Erythroblast (primary cell): Measurements from ENCODE around the gene MAP3K20.
"Not testable (repeated sequence)": the region's sequence is repeated elsewhere in the genome, so short reads cannot be mapped to it uniquely, and the experiment has no call there.

ENCODE experiments used
- DNase-seq, 2 experiments: peaks; one replicate each; lab custom pipeline; 2025; lab: John Stamatoyannopoulos, UW
- GATA1 ChIP-seq: IDR thresholded peaks from 2 replicates; pipeline ENCODE4 v1.6.1; 2011; ENCODE audit warnings: low read depth, mild to moderate bottlenecking, control low read depth, low read length, moderate library complexity
- POLR2A ChIP-seq: IDR thresholded peaks from 2 replicates; pipeline ENCODE4 v1.6.1; 2011; ENCODE audit warnings: mild to moderate bottlenecking, low read length

Gene MAP3K20

GRCh38 chr2:173296235-173296634 is 220.6 kb downstream of the MAP3K20 start:
- TF ChIP-seq POLR2A (no peak), GATA1 (no peak)
- no peak for DNase-seq

GRCh38 chr2:173298536-173299097 is 223.0 kb downstream of the MAP3K20 start:
- TF ChIP-seq POLR2A (no peak), GATA1 (no peak)
- DNase-seq = peak in 1 of 2 experiments; percentile 3

- no peak for DNase-seq
- no peak for TF ChIP-seq POLR2A
- TF ChIP-seq GATA1 = no peak
Observed at GRCh38 chr2:173299764-173300163, 224.1 kb downstream of the MAP3K20 start.

GRCh38 chr2:173300458-173300857 is 224.8 kb downstream of the MAP3K20 start:
- TF ChIP-seq GATA1 = no peak
- DNase-seq = peak in 1 of 2 experiments; percentile 35

GRCh38 chr2:173301549-173301948 is 225.9 kb downstream of the MAP3K20 start:
- not testable (repeated sequence) for DNase-seq

GRCh38 chr2:173305303-173305702 is 229.7 kb downstream of the MAP3K20 start:
- TF ChIP-seq GATA1 (no peak), POLR2A (no peak)
- DNase-seq = no peak

GRCh38 chr2:173307293-173307692 is 231.6 kb downstream of the MAP3K20 start:
- no peak for TF ChIP-seq POLR2A
- no peak for TF ChIP-seq GATA1

GRCh38 chr2:173309370-173309769 is 233.7 kb downstream of the MAP3K20 start:
- DNase-seq = not testable (repeated sequence)

More at GRCh38 chr2:173307293-173307692, 231.6 kb downstream of the MAP3K20 start:
- no peak for DNase-seq

GRCh38 chr2:173311844-173312606 is 236.4 kb downstream of the MAP3K20 start:
- TF ChIP-seq GATA1 (no peak), POLR2A (no peak)
- no peak for DNase-seq
